PFSK-1 (cell line): Measurements from ENCODE around the gene BTN1A1. TPM values are rescaled to one million over a fixed set of nuclear protein-coding genes. Genes with fewer than 3 reads are reported as not detected.

Experiments used
- FOXP2 ChIP-seq: optimal IDR thresholded peaks from 2 replicates; pipeline ENCODE3; 2011; ENCODE audit warnings: borderline replicate concordance, control low read depth, inconsistent platforms; ENCODE audit not compliant: insufficient read depth; ENCODE audit errors: extremely low read length, extremely low read depth
- POLR2AphosphoS5 ChIP-seq: IDR thresholded peaks from 2 replicates; pipeline ENCODE4 v1.6.1; 2012; ENCODE audit warnings: low read depth, mild to moderate bottlenecking, control low read depth, low read length, moderate library complexity
- SIN3A ChIP-seq: IDR thresholded peaks from 2 replicates; pipeline ENCODE4 v1.6.1; 2012; ENCODE audit warnings: mild to moderate bottlenecking, low read length, moderate library complexity, borderline replicate concordance; ENCODE audit not compliant: insufficient read depth
- TAF1 ChIP-seq: IDR thresholded peaks from 2 replicates; pipeline ENCODE4 v1.6.1; 2012; ENCODE audit warnings: low read length, control low read depth, borderline replicate concordance; ENCODE audit not compliant: insufficient read depth
- polyA plus RNA-seq: library from polyadenylated mRNA; unstranded; fragments of >200 nt; gene quantifications from one replicate; pipeline ENCODE4 v1.2.1, GENCODE V29; 2012; ENCODE audit warnings: low read depth, missing spikeins; ENCODE audit not compliant: insufficient read length
- TF ChIP-seq, protein P1 (sequence below), 2 experiments: IDR thresholded peaks; 2 replicates each; pipeline versions ENCODE4 v1.6.1 to v1.8.0; 2011 to 2012; ENCODE audit warnings: low read depth in 2 of 2, low read length in 2 of 2, control low read depth in 1 of 2, inconsistent platforms in 1 of 2, mild to moderate bottlenecking in 1 of 2, moderate library complexity in 1 of 2; ENCODE audit not compliant: insufficient read depth in 1 of 2

BTN1A1 gene, protein sequence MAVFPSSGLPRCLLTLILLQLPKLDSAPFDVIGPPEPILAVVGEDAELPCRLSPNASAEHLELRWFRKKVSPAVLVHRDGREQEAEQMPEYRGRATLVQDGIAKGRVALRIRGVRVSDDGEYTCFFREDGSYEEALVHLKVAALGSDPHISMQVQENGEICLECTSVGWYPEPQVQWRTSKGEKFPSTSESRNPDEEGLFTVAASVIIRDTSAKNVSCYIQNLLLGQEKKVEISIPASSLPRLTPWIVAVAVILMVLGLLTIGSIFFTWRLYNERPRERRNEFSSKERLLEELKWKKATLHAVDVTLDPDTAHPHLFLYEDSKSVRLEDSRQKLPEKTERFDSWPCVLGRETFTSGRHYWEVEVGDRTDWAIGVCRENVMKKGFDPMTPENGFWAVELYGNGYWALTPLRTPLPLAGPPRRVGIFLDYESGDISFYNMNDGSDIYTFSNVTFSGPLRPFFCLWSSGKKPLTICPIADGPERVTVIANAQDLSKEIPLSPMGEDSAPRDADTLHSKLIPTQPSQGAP
- not detected for polyA plus RNA-seq

DNA sequence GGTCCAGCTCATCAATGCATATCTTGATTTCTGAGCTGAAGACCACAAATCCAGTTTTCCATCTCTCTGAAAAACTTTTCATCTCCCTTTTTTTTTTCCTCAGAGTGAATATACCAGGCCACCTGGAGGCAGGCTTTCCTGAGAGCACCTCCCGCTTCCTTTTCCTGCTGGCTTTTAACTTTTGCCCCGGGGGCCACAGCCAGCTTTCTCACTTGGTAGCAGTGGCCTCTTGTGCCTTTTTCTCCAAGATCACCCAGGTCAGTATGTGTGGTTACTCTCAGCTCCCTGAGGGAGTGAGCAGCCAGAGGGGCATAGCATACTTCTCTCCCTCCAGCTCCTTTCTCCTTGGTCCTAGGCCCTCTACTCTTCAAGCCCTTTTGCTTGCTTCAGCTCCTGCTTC lies at the start of gene BTN1A1:
TSS of gene BTN1A1 (plus strand) at position 202 of the 400 bp plus-strand sequence. CDS start 984 bp downstream, outside the sequence.
- TF ChIP-seq TAF1 (no peak), POLR2AphosphoS5 (no peak), SIN3A (no peak), FOXP2 (no peak)
- TF ChIP-seq, protein P1, sequence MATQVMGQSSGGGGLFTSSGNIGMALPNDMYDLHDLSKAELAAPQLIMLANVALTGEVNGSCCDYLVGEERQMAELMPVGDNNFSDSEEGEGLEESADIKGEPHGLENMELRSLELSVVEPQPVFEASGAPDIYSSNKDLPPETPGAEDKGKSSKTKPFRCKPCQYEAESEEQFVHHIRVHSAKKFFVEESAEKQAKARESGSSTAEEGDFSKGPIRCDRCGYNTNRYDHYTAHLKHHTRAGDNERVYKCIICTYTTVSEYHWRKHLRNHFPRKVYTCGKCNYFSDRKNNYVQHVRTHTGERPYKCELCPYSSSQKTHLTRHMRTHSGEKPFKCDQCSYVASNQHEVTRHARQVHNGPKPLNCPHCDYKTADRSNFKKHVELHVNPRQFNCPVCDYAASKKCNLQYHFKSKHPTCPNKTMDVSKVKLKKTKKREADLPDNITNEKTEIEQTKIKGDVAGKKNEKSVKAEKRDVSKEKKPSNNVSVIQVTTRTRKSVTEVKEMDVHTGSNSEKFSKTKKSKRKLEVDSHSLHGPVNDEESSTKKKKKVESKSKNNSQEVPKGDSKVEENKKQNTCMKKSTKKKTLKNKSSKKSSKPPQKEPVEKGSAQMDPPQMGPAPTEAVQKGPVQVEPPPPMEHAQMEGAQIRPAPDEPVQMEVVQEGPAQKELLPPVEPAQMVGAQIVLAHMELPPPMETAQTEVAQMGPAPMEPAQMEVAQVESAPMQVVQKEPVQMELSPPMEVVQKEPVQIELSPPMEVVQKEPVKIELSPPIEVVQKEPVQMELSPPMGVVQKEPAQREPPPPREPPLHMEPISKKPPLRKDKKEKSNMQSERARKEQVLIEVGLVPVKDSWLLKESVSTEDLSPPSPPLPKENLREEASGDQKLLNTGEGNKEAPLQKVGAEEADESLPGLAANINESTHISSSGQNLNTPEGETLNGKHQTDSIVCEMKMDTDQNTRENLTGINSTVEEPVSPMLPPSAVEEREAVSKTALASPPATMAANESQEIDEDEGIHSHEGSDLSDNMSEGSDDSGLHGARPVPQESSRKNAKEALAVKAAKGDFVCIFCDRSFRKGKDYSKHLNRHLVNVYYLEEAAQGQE (IDR thresholded peaks at IDR 0.05; ENCODE audit: insufficient read depth in 1 of 2, low read depth in 2 of 2, low read length in 2 of 2): no peak

DNA sequence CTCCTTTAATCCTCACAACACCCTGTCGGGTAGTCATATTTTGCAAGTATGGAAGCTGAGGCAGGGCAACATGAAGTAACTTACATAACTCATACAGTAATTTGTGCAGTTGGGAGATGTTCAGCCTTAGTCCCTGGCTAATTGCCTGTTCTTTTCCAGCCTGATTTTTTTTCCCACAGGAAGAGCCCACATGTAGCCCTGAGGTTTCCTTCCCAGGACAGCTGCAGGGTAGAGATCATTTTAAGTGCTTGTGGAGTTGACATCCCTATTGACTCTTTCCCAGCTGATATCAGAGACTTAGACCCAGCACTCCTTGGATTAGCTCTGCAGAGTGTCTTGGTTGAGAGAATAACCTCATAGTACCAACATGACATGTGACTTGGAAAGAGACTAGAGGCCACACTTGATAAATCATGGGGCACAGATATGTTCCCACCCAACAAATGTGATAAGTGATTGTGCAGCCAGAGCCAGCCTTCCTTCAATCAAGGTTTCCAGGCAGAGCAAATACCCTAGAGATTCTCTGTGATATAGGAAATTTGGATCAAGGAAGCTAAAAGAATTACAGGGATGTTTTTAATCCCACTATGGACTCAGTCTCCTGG lies 47.4 kb upstream of the BTN1A1 start:
- TF ChIP-seq SIN3A: no peak
- TF ChIP-seq, protein P1 (IDR thresholded peaks at IDR 0.05; ENCODE audit: insufficient read depth in 1 of 2, low read depth in 2 of 2, low read length in 2 of 2): no peak
- no peak for TF ChIP-seq POLR2AphosphoS5
- TF ChIP-seq TAF1: no peak
- no peak for TF ChIP-seq FOXP2

DNA sequence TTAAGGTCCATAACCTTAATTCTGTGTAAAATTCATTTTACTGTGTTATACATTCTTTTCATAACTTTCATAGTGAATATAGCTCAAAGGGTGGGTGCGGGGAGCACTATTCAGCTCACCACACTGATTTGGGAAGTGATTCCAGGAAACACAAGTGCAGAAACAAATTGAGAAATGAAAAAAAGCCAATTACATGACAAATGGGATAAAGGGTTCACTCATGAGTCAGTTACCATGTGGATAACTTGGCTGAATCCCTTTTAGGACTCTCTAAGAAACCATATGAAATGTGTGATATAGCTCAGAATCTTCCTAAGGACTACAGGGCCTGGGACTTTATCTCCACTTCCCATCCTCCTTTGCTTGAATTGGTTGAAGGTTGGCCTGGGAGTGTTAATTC lies 45.5 kb upstream of the BTN1A1 start:
- TF ChIP-seq POLR2AphosphoS5 (no peak), SIN3A (no peak), TAF1 (no peak), FOXP2 (no peak)
- TF ChIP-seq, protein P1 (IDR thresholded peaks at IDR 0.05; ENCODE audit: insufficient read depth in 1 of 2, low read depth in 2 of 2, low read length in 2 of 2): no peak

GRCh38 chr6:26455357-26455970 lies 44.6 kb upstream of the BTN1A1 start:
- no peak for TF ChIP-seq POLR2AphosphoS5
- TF ChIP-seq SIN3A: no peak
- TF ChIP-seq TAF1: no peak
- TF ChIP-seq FOXP2: no peak
- TF ChIP-seq, protein P1 (IDR thresholded peaks at IDR 0.05; ENCODE audit: insufficient read depth in 1 of 2, low read depth in 2 of 2, low read length in 2 of 2): no peak
